ENCODE measurements around the gene PRKAA1.

Gene PRKAA1

GRCh38 chr5:40755407-40756365 is 42.5 kb downstream of the PRKAA1 start, which contains the start of gene TTC33:
TSS of gene TTC33 (minus strand) at chr5:40755961. CDS start at chr5:40747018, 8,943 bp downstream.
- H3K4me2 ChIP-seq (ENCODE audit: low read length), result peak within 1 kb of the TSS; percentile 38
- H3K27me3 ChIP-seq (ENCODE audit: insufficient read depth, low read length, poor library complexity), result no peaks in the 10 kb centered on the region
- no peaks in the 10 kb centered on the region for H3K79me2 ChIP-seq (ENCODE audit: control insufficient read depth, insufficient read depth, low read length)
- no peak within 1 kb of the TSS for H2BK120ac ChIP-seq (ENCODE audit: low read depth, low read length)
- H3K23ac ChIP-seq (ENCODE audit: low read length), result peak within 1 kb of the TSS; percentile 97
- no CpG with 5 or more reads among the region's 80 CpGs for WGBS (ENCODE audit: extremely low coverage, insufficient coverage, low lambda C conversion rate)
- peak; percentile 99 for DNase-seq
- no peak within 1 kb of the TSS for H2BK15ac ChIP-seq (replicated peaks; ENCODE audit: low read depth)
- H3K18ac ChIP-seq (ENCODE audit: low read length), result peak within 1 kb of the TSS; percentile 8
- no peak within 1 kb of the TSS for H3K4ac ChIP-seq (ENCODE audit: low read depth, low read length)
- no peak within 1 kb of the TSS for H2BK5ac ChIP-seq (ENCODE audit: low read length)
- H3K4me3 ChIP-seq (ENCODE audit: low read length), result peak within 1 kb of the TSS; percentile 92
- no peak within 1 kb of the TSS for H2AK5ac ChIP-seq (ENCODE audit: low read length)
- H4K8ac ChIP-seq (ENCODE audit: low read depth, low read length), result no peak within 1 kb of the TSS
- peaks cover 4% of the 10 kb centered on the region for H3K79me1 ChIP-seq (ENCODE audit: low read length)
- peaks cover 2% of the 10 kb centered on the region for H3K4me1 ChIP-seq (ENCODE audit: control insufficient read depth, low read depth, low read length)
- peak within 1 kb of the TSS; percentile 64 for H3K27ac ChIP-seq (ENCODE audit: low read depth, low read length)
- H3K9ac ChIP-seq (ENCODE audit: low read length), result peak within 1 kb of the TSS; percentile 81
- H4K5ac ChIP-seq (ENCODE audit: low read length), result no peak within 1 kb of the TSS
- H3K56ac ChIP-seq (ENCODE audit: low read length), result peak within 1 kb of the TSS; percentile 88
- H3K36me3 ChIP-seq (ENCODE audit: control insufficient read depth, insufficient read depth, low read length), result no peaks in the 10 kb centered on the region

- no peak overlapping the region for H2BK15ac ChIP-seq (replicated peaks; ENCODE audit: low read depth)
- H4K8ac ChIP-seq (ENCODE audit: low read depth, low read length), result no peak overlapping the region
- no peak overlapping the region for H2BK120ac ChIP-seq (ENCODE audit: low read depth, low read length)
- peak; percentile 90 for DNase-seq
- H3K4me2 ChIP-seq (ENCODE audit: low read length), result peak overlapping the region; percentile 38
- H3K23ac ChIP-seq (ENCODE audit: low read length), result no peak overlapping the region
- peak overlapping the region; percentile 64 for H3K27ac ChIP-seq (ENCODE audit: low read depth, low read length)
- H3K79me1 ChIP-seq (ENCODE audit: low read length), result peaks cover 4% of the 10 kb centered on the region
- no peak overlapping the region for H3K4ac ChIP-seq (ENCODE audit: low read depth, low read length)
- no peak overlapping the region for H4K5ac ChIP-seq (ENCODE audit: low read length)
- no peaks in the 10 kb centered on the region for H3K79me2 ChIP-seq (ENCODE audit: control insufficient read depth, insufficient read depth, low read length)
- H2AK5ac ChIP-seq (ENCODE audit: low read length), result no peak overlapping the region
- H3K56ac ChIP-seq (ENCODE audit: low read length), result peak overlapping the region; percentile 88
- H2BK5ac ChIP-seq (ENCODE audit: low read length), result no peak overlapping the region
- H3K4me1 ChIP-seq (ENCODE audit: control insufficient read depth, low read depth, low read length), result peaks cover 2% of the 10 kb centered on the region
- peak overlapping the region; percentile 8 for H3K18ac ChIP-seq (ENCODE audit: low read length)
- no CpG with 5 or more reads among the region's 11 CpGs for WGBS (ENCODE audit: extremely low coverage, insufficient coverage, low lambda C conversion rate)
- H3K4me3 ChIP-seq (ENCODE audit: low read length), result peak overlapping the region; percentile 92
- no peaks in the 10 kb centered on the region for H3K27me3 ChIP-seq (ENCODE audit: insufficient read depth, low read length, poor library complexity)
- H3K36me3 ChIP-seq (ENCODE audit: control insufficient read depth, insufficient read depth, low read length), result no peaks in the 10 kb centered on the region
- H3K9ac ChIP-seq (ENCODE audit: low read length), result peak overlapping the region; percentile 81
Observed at GRCh38 chr5:40755093-40755406, 43.1 kb downstream of the PRKAA1 start.

GRCh38 chr5:40754381-40755092 is 43.6 kb downstream of the PRKAA1 start:
- no peak overlapping the region for H2BK5ac ChIP-seq (ENCODE audit: low read length)
- no peak overlapping the region for H3K4me3 ChIP-seq (ENCODE audit: low read length)
- H2BK120ac ChIP-seq (ENCODE audit: low read depth, low read length), result no peak overlapping the region
- no peak overlapping the region for H4K8ac ChIP-seq (ENCODE audit: low read depth, low read length)
- no peak overlapping the region for H3K23ac ChIP-seq (ENCODE audit: low read length)
- H2AK5ac ChIP-seq (ENCODE audit: low read length), result no peak overlapping the region
- H3K4me2 ChIP-seq (ENCODE audit: low read length), result peak overlapping the region; percentile 3
- H3K27me3 ChIP-seq (ENCODE audit: insufficient read depth, low read length, poor library complexity), result no peaks in the 10 kb centered on the region
- no CpG with 5 or more reads among the region's 6 CpGs for WGBS (ENCODE audit: extremely low coverage, insufficient coverage, low lambda C conversion rate)
- DNase-seq, result peak; percentile 27
- H3K56ac ChIP-seq (ENCODE audit: low read length), result no peak overlapping the region
- H3K4ac ChIP-seq (ENCODE audit: low read depth, low read length), result no peak overlapping the region
- peaks cover 2% of the 10 kb centered on the region for H3K4me1 ChIP-seq (ENCODE audit: control insufficient read depth, low read depth, low read length)
- no peak overlapping the region for H2BK15ac ChIP-seq (replicated peaks; ENCODE audit: low read depth)
- H3K36me3 ChIP-seq (ENCODE audit: control insufficient read depth, insufficient read depth, low read length), result no peaks in the 10 kb centered on the region
- no peak overlapping the region for H3K27ac ChIP-seq (ENCODE audit: low read depth, low read length)
- H4K5ac ChIP-seq (ENCODE audit: low read length), result no peak overlapping the region
- no peak overlapping the region for H3K18ac ChIP-seq (ENCODE audit: low read length)
- peak overlapping the region; percentile 3 for H3K9ac ChIP-seq (ENCODE audit: low read length)
- no peaks in the 10 kb centered on the region for H3K79me2 ChIP-seq (ENCODE audit: control insufficient read depth, insufficient read depth, low read length)
- peaks cover 4% of the 10 kb centered on the region for H3K79me1 ChIP-seq (ENCODE audit: low read length)

DNA sequence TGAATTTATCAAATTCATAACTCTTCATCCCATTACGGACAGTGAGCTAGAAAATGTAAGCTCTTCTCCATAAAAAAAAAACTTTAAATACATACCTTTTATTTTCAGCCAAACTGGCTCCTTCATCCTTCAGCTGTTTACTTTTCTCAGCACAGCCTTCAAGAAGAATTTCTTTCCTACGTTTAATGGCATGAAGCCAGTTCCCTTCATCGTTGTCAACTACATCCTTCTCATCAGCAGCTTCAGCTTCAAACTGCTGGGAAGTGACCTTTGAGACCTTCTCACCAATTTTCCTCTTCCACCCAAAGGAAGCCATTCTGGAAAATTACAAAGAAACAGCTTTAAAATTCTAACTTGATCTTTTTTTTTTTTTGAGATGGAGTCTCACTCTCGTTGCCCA is 51.5 kb downstream of the PRKAA1 start:
- no peak overlapping the region for H3K23ac ChIP-seq (ENCODE audit: low read length)
- no peak overlapping the region for H3K27ac ChIP-seq (ENCODE audit: low read depth, low read length)
- H2BK15ac ChIP-seq (replicated peaks; ENCODE audit: low read depth), result no peak overlapping the region
- no peak overlapping the region for H3K4me3 ChIP-seq (ENCODE audit: low read length)
- 100% methylated on average over 1 of the region's 4 CpGs for WGBS (ENCODE audit: extremely low coverage, insufficient coverage, low lambda C conversion rate)
- no peak for DNase-seq
- H4K8ac ChIP-seq (ENCODE audit: low read depth, low read length), result no peak overlapping the region
- no peak overlapping the region for H2BK5ac ChIP-seq (ENCODE audit: low read length)
- H3K27me3 ChIP-seq (ENCODE audit: insufficient read depth, low read length, poor library complexity), result no peaks in the 10 kb centered on the region
- no peak overlapping the region for H3K4ac ChIP-seq (ENCODE audit: low read depth, low read length)
- no peak overlapping the region for H4K5ac ChIP-seq (ENCODE audit: low read length)
- no peak overlapping the region for H3K4me2 ChIP-seq (ENCODE audit: low read length)
- no peak overlapping the region for H3K56ac ChIP-seq (ENCODE audit: low read length)
- no peak overlapping the region for H2AK5ac ChIP-seq (ENCODE audit: low read length)
- H3K9ac ChIP-seq (ENCODE audit: low read length), result no peak overlapping the region
- no peak overlapping the region for H2BK120ac ChIP-seq (ENCODE audit: low read depth, low read length)
- no peaks in the 10 kb centered on the region for H3K4me1 ChIP-seq (ENCODE audit: control insufficient read depth, low read depth, low read length)
- H3K79me2 ChIP-seq (ENCODE audit: control insufficient read depth, insufficient read depth, low read length), result no peaks in the 10 kb centered on the region
- H3K18ac ChIP-seq (ENCODE audit: low read length), result no peak overlapping the region
- H3K36me3 ChIP-seq (ENCODE audit: control insufficient read depth, insufficient read depth, low read length), result no peaks in the 10 kb centered on the region
- no peaks in the 10 kb centered on the region for H3K79me1 ChIP-seq (ENCODE audit: low read length)

- Histone ChIP-seq H3K27ac (ENCODE audit: low read depth, low read length) (no peak overlapping the region), H2BK15ac (replicated peaks; ENCODE audit: low read depth) (no peak overlapping the region), H4K5ac (ENCODE audit: low read length) (no peak overlapping the region), H2BK5ac (ENCODE audit: low read length) (no peak overlapping the region), H3K56ac (ENCODE audit: low read length) (no peak overlapping the region), H3K9ac (ENCODE audit: low read length) (no peak overlapping the region), H4K8ac (ENCODE audit: low read depth, low read length) (no peak overlapping the region), H3K27me3 (ENCODE audit: insufficient read depth, low read length, poor library complexity) (no peaks in the 10 kb centered on the region), H3K23ac (ENCODE audit: low read length) (no peak overlapping the region), H3K18ac (ENCODE audit: low read length) (no peak overlapping the region), H3K36me3 (ENCODE audit: control insufficient read depth, insufficient read depth, low read length) (no peaks in the 10 kb centered on the region), H3K4me2 (ENCODE audit: low read length) (no peak overlapping the region), H2AK5ac (ENCODE audit: low read length) (no peak overlapping the region), H3K79me2 (ENCODE audit: control insufficient read depth, insufficient read depth, low read length) (no peaks in the 10 kb centered on the region), H3K4me3 (ENCODE audit: low read length) (no peak overlapping the region), H2BK120ac (ENCODE audit: low read depth, low read length) (no peak overlapping the region), H3K4ac (ENCODE audit: low read depth, low read length) (no peak overlapping the region), H3K79me1 (ENCODE audit: low read length) (no peaks in the 10 kb centered on the region), H3K4me1 (ENCODE audit: control insufficient read depth, low read depth, low read length) (no peaks in the 10 kb centered on the region)
- DNase-seq, result no peak
- WGBS (ENCODE audit: extremely low coverage, insufficient coverage, low lambda C conversion rate), result no CpG with 5 or more reads among the region's 2 CpGs
Observed at GRCh38 chr5:40743771-40744170, 54.4 kb downstream of the PRKAA1 start.
